Panc1 (cell line): ENCODE measurements around the gene TOP3A.

Experiments used
- POLR2AphosphoS5 ChIP-seq: IDR thresholded peaks from 2 replicates; pipeline ENCODE4 v1.6.1; 2012; ENCODE audit warnings: mild to moderate bottlenecking, low read depth, low read length, moderate library complexity
- TF ChIP-seq, protein P1 (sequence below): fragments of 450-650 bp; IDR thresholded peaks from 2 replicates; pipeline ENCODE4 v1.5.1; 2017; ENCODE audit warnings: mild to moderate bottlenecking

DNA sequence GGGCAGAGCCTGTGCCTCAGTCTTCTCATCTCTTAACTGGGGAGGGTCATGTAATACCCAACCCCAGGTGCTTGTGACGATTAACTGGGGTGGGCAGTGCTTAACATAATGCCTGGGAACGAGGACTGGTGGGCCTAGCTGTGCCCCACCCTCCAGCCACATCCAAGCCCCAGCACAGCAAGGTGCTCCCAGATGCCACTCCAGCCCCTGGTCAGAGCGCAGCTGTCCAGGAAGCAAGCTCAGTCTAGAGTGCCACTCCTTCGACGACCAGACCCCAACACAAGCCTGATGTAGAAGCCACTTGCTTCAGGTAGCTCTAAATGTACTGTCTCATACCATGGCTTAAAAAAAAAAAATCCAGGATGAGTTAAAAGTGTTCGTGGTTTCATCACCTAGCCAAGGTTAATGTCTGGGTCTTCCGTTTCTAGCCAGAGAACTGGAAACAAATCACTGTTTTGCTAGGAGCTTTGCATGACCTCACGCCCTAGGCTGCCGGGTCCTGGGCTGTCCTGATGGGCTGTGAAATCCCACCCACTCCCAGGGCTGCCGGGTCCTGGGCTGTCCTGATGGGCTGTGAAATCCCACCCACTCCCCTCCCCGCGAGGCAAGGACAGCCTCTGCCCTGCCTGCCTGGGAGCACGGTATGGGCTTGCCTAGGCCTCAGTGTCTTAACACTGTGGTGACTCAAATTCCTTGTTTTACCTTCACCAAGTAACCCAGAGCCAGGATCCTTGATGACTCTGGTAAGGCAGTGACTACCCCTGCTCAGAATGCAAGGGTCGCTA is 46.7 kb downstream of the TOP3A start:
- TF ChIP-seq, protein P1, sequence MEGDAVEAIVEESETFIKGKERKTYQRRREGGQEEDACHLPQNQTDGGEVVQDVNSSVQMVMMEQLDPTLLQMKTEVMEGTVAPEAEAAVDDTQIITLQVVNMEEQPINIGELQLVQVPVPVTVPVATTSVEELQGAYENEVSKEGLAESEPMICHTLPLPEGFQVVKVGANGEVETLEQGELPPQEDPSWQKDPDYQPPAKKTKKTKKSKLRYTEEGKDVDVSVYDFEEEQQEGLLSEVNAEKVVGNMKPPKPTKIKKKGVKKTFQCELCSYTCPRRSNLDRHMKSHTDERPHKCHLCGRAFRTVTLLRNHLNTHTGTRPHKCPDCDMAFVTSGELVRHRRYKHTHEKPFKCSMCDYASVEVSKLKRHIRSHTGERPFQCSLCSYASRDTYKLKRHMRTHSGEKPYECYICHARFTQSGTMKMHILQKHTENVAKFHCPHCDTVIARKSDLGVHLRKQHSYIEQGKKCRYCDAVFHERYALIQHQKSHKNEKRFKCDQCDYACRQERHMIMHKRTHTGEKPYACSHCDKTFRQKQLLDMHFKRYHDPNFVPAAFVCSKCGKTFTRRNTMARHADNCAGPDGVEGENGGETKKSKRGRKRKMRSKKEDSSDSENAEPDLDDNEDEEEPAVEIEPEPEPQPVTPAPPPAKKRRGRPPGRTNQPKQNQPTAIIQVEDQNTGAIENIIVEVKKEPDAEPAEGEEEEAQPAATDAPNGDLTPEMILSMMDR: no peak
- 0 out of 2 replicates have a peak, but pooled peaks have one; percentile 14 for TF ChIP-seq POLR2AphosphoS5
